A549 (cell line): ENCODE data around the gene ALDH1A1.

Source experiments
- CEBPB ChIP-seq, 2 experiments: fragments of >200 bp in 1 of 2; sonication (Bioruptor Twin) in 1 of 2; formaldehyde crosslinking in 1 of 2; IDR thresholded peaks; 2 replicates each; pipeline ENCODE4 v1.6.1; 2012 to 2016
- HDAC2 ChIP-seq: fragments of 200-600 bp; sonication (generic); IDR thresholded peaks from 2 replicates; pipeline ENCODE4 v1.6.1; 2016
- HOXA7 ChIP-seq: fragments of 250-450 bp; sonication (Bioruptor Pico); IDR thresholded peaks from 2 replicates; pipeline ENCODE4 v1.5.0; 2020; ENCODE audit warnings: mild to moderate bottlenecking, moderate library complexity
- KDM1A ChIP-seq: fragments of 200-600 bp; sonication (generic); IDR thresholded peaks from 2 replicates; pipeline ENCODE4 v1.6.1; 2016; ENCODE audit warnings: low read depth, mild to moderate bottlenecking
- MAFK ChIP-seq: fragments of 450-650 bp; IDR thresholded peaks from 2 replicates; pipeline ENCODE4 v1.6.1; 2014; ENCODE audit not compliant: partially characterized antibody
- MAZ ChIP-seq: fragments of 150-350 bp; IDR thresholded peaks from 2 replicates; pipeline ENCODE4 v1.6.1; 2014; ENCODE audit warnings: antibody characterized with exemption, low read depth, low read length, borderline replicate concordance
- POLR2A ChIP-seq: IDR thresholded peaks from 2 replicates; pipeline ENCODE4 v1.6.1; 2012; ENCODE audit warnings: mild to moderate bottlenecking, low read length
- ZFP36 ChIP-seq: fragments of 450-650 bp; IDR thresholded peaks from 2 replicates; pipeline ENCODE4 v1.6.1; 2014; ENCODE audit warnings: borderline replicate concordance; ENCODE audit not compliant: partially characterized antibody
- TF ChIP-seq, protein P1 (sequence below): IDR thresholded peaks from 2 replicates; pipeline ENCODE4 v1.6.1; 2012
- TF ChIP-seq, protein P2 (sequence below): fragments of 450-650 bp; IDR thresholded peaks from 2 replicates; pipeline ENCODE4 v1.6.1; 2014; ENCODE audit warnings: antibody characterized with exemption
- TF ChIP-seq, protein P3 (sequence below): fragments of >200 bp; sonication (Bioruptor Twin); formaldehyde crosslinking; IDR thresholded peaks from 3 replicates; pipeline ENCODE4 v1.5.1; 2016

DNA sequence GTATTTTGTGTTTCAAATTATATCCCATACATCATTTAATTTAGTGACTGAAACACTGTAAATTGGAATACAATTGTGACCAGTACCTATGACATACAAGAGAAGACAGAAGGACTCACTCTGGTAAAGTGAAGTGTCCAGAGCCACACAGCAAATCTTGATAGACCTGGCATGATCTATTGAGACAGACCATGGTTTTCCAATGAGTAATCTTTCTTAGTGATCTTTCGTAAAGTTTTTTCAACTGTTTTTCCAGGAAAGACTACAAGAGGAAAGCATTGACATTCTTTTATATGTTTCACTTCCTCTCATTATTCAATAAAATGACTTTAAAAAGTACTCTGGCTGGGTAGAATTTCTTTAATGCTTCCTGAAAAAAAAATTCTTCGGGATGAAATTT, 43.3 kb upstream of the ALDH1A1 start:
- TF ChIP-seq ZFP36 = no peak
- peak in 1 of 2 experiments; percentile 40; a peak in 2 of 4 replicates for TF ChIP-seq CEBPB (IDR thresholded peaks at IDR 0.05)
- no peak for TF ChIP-seq POLR2A
- TF ChIP-seq HOXA7 (CRISPR knock-in tag) = 0 out of 2 replicates have a peak, but pooled peaks have one; percentile 40
- no peak for TF ChIP-seq MAZ
- TF ChIP-seq, protein P1, sequence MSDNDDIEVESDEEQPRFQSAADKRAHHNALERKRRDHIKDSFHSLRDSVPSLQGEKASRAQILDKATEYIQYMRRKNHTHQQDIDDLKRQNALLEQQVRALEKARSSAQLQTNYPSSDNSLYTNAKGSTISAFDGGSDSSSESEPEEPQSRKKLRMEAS = no peak
- no peak for TF ChIP-seq MAFK
- TF ChIP-seq, protein P2, sequence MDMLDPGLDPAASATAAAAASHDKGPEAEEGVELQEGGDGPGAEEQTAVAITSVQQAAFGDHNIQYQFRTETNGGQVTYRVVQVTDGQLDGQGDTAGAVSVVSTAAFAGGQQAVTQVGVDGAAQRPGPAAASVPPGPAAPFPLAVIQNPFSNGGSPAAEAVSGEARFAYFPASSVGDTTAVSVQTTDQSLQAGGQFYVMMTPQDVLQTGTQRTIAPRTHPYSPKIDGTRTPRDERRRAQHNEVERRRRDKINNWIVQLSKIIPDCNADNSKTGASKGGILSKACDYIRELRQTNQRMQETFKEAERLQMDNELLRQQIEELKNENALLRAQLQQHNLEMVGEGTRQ = no peak
- TF ChIP-seq, protein P3, sequence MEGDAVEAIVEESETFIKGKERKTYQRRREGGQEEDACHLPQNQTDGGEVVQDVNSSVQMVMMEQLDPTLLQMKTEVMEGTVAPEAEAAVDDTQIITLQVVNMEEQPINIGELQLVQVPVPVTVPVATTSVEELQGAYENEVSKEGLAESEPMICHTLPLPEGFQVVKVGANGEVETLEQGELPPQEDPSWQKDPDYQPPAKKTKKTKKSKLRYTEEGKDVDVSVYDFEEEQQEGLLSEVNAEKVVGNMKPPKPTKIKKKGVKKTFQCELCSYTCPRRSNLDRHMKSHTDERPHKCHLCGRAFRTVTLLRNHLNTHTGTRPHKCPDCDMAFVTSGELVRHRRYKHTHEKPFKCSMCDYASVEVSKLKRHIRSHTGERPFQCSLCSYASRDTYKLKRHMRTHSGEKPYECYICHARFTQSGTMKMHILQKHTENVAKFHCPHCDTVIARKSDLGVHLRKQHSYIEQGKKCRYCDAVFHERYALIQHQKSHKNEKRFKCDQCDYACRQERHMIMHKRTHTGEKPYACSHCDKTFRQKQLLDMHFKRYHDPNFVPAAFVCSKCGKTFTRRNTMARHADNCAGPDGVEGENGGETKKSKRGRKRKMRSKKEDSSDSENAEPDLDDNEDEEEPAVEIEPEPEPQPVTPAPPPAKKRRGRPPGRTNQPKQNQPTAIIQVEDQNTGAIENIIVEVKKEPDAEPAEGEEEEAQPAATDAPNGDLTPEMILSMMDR = no peak
- TF ChIP-seq KDM1A = no peak
- TF ChIP-seq HDAC2 = no peak
